Endothelial cell of umbilical vein (primary cell): ENCODE data around the gene INPP4B.

Experiments used
- JUN ChIP-seq: IDR thresholded peaks from 2 replicates; pipeline ENCODE4 v1.6.1; 2011; ENCODE audit warnings: borderline replicate concordance, low read depth; ENCODE audit not compliant: insufficient read length, insufficient read depth
- TF ChIP-seq, protein P1 (sequence below), 2 donors: IDR thresholded peaks; 1 replicate in 1 of 2; 2 replicates in 1 of 2; pipeline ENCODE4 v1.5.1; 2011; ENCODE audit warnings: low read length in 2 of 2, mild to moderate bottlenecking in 2 of 2, moderate library complexity in 2 of 2, control low read depth in 1 of 2, inconsistent platforms in 1 of 2, low read depth in 1 of 2; ENCODE audit not compliant: insufficient read depth in 1 of 2; ENCODE audit errors: extremely low read depth in 1 of 2

DNA sequence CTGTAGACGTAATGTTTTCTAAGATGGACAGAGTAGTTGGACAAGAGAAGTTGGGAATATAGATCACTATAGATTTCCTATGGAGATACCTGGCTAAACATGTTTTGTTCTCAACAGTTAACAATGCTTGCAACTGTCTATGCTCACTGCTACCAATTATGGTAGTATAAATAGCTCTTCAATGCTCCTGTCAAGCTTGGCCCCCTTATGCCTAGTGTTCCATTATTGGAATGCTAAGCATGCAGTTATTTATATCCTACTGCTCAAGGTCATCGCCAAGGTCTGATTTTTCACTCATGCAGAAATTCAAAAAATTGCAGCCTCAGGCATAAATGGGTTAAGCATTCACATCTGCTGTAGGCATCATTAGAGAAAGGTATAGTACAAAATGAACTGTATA lies 690.8 kb downstream of the INPP4B start:
- TF ChIP-seq, protein P1, sequence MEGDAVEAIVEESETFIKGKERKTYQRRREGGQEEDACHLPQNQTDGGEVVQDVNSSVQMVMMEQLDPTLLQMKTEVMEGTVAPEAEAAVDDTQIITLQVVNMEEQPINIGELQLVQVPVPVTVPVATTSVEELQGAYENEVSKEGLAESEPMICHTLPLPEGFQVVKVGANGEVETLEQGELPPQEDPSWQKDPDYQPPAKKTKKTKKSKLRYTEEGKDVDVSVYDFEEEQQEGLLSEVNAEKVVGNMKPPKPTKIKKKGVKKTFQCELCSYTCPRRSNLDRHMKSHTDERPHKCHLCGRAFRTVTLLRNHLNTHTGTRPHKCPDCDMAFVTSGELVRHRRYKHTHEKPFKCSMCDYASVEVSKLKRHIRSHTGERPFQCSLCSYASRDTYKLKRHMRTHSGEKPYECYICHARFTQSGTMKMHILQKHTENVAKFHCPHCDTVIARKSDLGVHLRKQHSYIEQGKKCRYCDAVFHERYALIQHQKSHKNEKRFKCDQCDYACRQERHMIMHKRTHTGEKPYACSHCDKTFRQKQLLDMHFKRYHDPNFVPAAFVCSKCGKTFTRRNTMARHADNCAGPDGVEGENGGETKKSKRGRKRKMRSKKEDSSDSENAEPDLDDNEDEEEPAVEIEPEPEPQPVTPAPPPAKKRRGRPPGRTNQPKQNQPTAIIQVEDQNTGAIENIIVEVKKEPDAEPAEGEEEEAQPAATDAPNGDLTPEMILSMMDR (IDR thresholded peaks at IDR 0.05; ENCODE audit: extremely low read depth in 1 of 2, insufficient read depth in 1 of 2, low read depth in 1 of 2, low read length in 2 of 2): no peak
- no peak for TF ChIP-seq JUN
